ENCODE measurements around the gene DDI2.
A peak's percentile ranks its signal among the peaks of the same experiment; 100 is the strongest.

The DDI2 gene

DNA sequence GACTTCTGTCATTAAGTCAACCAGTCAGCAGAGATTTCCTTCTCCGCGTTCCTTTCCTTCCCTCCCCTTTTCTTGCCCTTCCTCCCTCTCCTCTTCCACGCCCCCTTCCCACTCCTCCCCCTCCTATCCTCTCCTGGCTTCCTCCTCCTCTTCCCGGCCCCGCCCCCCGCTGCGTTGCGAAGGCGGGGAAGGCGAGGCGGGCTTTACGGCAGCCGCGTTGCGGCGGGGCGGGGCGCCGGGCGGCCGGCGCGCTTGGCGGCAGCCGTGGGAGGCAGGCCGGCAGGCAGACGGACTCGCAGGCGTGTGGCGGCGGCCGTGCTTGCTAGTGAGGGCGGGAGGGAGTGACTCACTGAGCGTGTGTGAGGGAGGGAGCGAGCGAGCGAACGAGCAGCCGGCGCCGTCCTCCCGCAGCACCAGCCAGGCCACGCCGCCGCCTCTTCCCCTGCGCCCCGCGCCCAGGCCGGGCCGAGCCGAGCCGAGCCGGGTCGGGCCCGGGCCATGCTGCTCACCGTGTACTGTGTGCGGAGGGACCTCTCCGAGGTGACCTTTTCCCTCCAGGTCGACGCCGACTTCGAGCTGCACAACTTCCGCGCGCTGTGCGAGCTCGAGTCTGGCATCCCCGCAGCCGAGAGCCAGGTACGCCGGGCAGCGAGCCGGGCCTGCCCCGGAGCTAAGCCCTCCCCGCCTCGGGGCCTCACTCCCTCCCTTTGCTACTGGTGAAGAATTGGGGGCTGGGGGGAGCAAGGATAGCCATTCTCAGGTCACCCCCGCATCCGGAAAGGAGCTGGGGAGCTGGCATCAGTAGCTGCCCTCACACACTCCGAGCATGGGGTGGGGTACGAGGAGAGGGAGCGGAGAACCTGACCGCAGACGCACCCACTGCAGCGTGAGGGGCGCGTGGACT, at the start of gene DDI2:
Gene DDI2, plus strand, starts transcription at position 286 of the 904 bp plus-strand sequence. Its CDS starts 213 bp downstream, at position 499.
- peak within 1 kb of the TSS; percentile 97 for H3K4me3 ChIP-seq (ENCODE audit: low read length)
- peak; percentile 98 for DNase-seq (ENCODE audit: low read depth)
- TF ChIP-seq, protein P1, sequence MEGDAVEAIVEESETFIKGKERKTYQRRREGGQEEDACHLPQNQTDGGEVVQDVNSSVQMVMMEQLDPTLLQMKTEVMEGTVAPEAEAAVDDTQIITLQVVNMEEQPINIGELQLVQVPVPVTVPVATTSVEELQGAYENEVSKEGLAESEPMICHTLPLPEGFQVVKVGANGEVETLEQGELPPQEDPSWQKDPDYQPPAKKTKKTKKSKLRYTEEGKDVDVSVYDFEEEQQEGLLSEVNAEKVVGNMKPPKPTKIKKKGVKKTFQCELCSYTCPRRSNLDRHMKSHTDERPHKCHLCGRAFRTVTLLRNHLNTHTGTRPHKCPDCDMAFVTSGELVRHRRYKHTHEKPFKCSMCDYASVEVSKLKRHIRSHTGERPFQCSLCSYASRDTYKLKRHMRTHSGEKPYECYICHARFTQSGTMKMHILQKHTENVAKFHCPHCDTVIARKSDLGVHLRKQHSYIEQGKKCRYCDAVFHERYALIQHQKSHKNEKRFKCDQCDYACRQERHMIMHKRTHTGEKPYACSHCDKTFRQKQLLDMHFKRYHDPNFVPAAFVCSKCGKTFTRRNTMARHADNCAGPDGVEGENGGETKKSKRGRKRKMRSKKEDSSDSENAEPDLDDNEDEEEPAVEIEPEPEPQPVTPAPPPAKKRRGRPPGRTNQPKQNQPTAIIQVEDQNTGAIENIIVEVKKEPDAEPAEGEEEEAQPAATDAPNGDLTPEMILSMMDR (conservative IDR thresholded peaks at IDR 0.05; ENCODE audit: low read length) = no peak

DNA sequence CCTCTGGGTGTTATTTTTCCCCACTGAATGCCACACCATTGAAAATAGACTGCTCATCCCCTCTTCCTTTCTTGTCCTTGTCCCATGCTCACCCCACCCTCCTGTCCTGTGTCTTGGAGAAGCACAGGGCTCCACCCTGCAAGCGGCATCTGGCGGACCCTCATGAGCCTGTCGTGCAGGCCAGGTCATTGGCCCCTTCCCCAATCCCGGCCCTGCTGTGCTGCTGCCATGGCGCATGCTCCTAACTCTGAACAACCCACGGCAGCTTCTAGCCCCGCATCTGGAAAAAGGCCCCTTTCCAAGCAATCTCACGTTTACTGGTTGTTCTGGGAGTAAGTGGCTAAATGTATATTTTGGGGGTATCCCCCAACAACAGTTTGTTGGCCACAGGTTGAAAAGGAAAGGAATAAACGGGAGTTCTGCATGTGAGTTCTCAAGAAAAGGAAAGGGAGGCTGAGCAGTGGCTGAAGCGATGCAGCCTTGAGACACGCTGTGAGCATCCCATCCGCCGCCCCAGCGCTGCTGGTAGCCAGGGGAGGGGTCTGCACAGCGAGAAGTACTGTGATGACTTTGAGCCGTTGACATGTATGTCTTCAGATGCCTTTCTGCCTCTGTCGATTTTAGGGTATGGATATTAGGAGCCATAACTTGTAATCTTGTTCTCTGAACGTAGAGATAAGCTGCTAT, 48.7 kb upstream of the DDI2 start:
- TF ChIP-seq, protein P1 (conservative IDR thresholded peaks at IDR 0.05; ENCODE audit: low read length) = no peak
- DNase-seq (ENCODE audit: low read depth) = no peak
- no peak overlapping the region for H3K4me3 ChIP-seq (ENCODE audit: low read length)

DNA sequence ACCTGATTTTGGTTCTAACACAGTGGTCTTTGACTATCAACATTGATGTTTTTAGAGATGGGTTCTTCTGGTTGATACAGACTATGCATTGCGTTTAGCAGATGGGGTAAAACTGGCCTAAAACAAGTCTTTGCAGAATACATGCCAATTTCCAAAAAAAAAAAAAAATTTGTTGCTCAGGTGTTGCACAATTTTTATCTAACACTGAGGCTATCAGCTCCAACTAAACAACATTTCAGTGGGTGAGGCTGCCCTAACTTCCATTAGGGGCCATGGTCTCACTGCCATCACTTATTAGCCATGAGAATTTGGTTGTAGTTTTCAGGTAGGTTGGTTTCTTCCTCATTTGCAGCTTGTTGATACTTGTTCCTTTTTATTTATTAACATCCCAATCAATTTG, 46.4 kb upstream of the DDI2 start:
- no peak for DNase-seq (ENCODE audit: low read depth)
- TF ChIP-seq, protein P1 (conservative IDR thresholded peaks at IDR 0.05; ENCODE audit: low read length) = no peak
- no peak overlapping the region for H3K4me3 ChIP-seq (ENCODE audit: low read length)

DNA sequence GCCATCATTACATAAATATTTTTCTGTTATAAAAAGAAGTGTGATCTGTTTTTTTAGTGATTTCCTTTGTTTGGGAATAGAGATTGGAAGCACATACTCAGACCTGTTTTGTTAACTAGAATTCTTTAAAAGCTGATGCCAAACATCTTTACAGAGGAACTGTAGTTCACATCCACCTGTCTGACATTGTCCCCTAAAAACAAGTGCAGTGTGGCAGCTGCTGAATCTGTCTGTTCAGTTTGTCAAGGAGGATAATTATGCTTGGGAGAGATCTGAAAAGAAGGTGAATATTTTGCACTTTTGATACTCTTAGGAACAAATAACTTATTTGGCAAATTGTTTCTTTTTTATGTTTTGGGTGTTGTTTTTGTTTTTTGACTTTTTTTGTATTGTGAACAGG, 46.0 kb upstream of the DDI2 start:
- no peak overlapping the region for H3K4me3 ChIP-seq (ENCODE audit: low read length)
- TF ChIP-seq, protein P1 (conservative IDR thresholded peaks at IDR 0.05; ENCODE audit: low read length) = no peak
- DNase-seq (ENCODE audit: low read depth) = no peak

DNA sequence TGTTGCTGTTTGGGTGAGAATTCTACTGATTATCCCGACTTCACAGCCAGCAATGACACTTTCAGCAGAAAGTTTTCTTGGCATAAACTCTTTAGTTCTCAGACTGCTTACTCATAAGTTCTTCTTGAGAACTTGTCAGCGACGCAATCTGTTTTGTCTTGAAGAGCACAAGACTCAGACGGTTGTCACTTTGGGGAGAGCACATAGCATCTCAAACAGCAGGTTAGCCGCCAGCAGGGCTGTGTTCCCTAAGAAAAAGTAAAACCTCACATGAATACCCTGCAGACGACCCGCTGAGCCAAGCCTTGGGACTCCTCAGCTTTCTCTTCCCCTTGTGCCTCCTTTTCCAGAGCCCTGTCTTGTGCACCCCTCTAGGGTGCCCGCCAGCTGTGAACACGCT, 43.8 kb upstream of the DDI2 start:
- TF ChIP-seq, protein P1 (conservative IDR thresholded peaks at IDR 0.05; ENCODE audit: low read length) = no peak
- no peak overlapping the region for H3K4me3 ChIP-seq (ENCODE audit: low read length)
- DNase-seq (ENCODE audit: low read depth) = peak; percentile 67

DNA sequence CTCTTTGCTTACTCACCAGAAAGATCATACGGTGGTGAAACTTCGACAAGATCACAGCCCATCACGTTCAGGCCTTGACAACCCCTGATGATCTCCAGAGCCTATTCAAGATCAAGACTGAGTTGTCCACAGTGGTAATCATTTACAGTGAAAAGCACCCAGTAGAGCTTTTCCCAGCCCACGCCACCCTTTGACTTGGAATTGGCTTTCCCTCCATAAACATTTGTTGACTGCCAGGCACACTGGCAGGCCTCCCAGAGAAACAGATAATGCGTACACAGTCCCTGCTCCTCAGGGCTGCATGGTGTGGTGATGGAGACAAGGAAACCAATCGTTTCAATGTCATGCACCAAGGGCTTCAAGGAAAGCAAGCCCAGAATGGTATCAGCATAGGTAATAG, 42.5 kb upstream of the DDI2 start:
- DNase-seq (ENCODE audit: low read depth) = no peak
- TF ChIP-seq, protein P1 (conservative IDR thresholded peaks at IDR 0.05; ENCODE audit: low read length) = no peak
- H3K4me3 ChIP-seq (ENCODE audit: low read length) = no peak overlapping the region

Measured in AG10803 (cell line).